Spleen (tissue), 11 donors: ENCODE data around the gene PDE3A. TPM values are rescaled to one million over a fixed set of nuclear protein-coding genes. Genes with fewer than 3 reads are reported as not detected.

Experiments used
- DNase-seq: peaks from one replicate; pipeline ENCODE4 v3.0.0-alpha.2; 2020
- H3K27ac ChIP-seq, 8 donors: fragments of 200-600 bp; sonication (generic) in 7 of 8; 1 replicate in 4 of 8; 2 replicates in 4 of 8; pipeline versions ENCODE4 v1.5.0 to v1.8.0; 2016 to 2021; ENCODE audit warnings: inconsistent platforms in 4 of 8, mild to moderate bottlenecking in 4 of 8, moderate library complexity in 1 of 8
- H3K27me3 ChIP-seq, 7 donors: fragments of 200-600 bp; sonication (generic) in 6 of 7; replicated peaks in 1 of 7; 1 replicate in 4 of 7; 2 replicates in 3 of 7; pipeline versions ENCODE4 v1.5.0 to v1.8.0; 2016 to 2021; ENCODE audit warnings: inconsistent platforms in 3 of 7, mild to moderate bottlenecking in 1 of 7
- H3K36me3 ChIP-seq, 6 donors: fragments of 200-600 bp; sonication (generic) in 5 of 6; 1 replicate in 4 of 6; 2 replicates in 2 of 6; pipeline versions ENCODE4 v1.5.0 to v1.8.0; 2016 to 2021; ENCODE audit warnings: inconsistent platforms in 2 of 6
- H3K4me1 ChIP-seq, 6 donors: fragments of 200-600 bp; sonication (generic) in 5 of 6; 1 replicate in 3 of 6; 2 replicates in 3 of 6; pipeline versions ENCODE4 v1.5.0 to v1.8.0; 2016 to 2021; ENCODE audit warnings: inconsistent platforms in 3 of 6
- H3K4me3 ChIP-seq, 8 donors: fragments of 200-600 bp; sonication (generic) in 7 of 8; 1 replicate in 4 of 8; 2 replicates in 4 of 8; pipeline versions ENCODE4 v1.5.0 to v1.8.0; 2016 to 2021; ENCODE audit warnings: inconsistent platforms in 4 of 8, mild to moderate bottlenecking in 4 of 8, moderate library complexity in 2 of 8
- H3K9me3 ChIP-seq, 8 donors: fragments of 200-600 bp; sonication (generic) in 7 of 8; 1 replicate in 4 of 8; 2 replicates in 4 of 8; pipeline versions ENCODE4 v1.5.0 to v1.8.0; 2016 to 2021; ENCODE audit warnings: inconsistent platforms in 4 of 8
- CTCF ChIP-seq, 11 experiments: fragments of 200-600 bp in 7 of 11; fragments of 450-650 bp in 4 of 11; sonication (generic) in 4 of 11; IDR thresholded peaks in 8 of 11; conservative IDR thresholded peaks in 3 of 11; 1 replicate in 7 of 11; 2 replicates in 4 of 11; pipeline versions ENCODE4 v1.4.0 to v1.8.0; 2016 to 2021; ENCODE audit warnings: antibody characterized with exemption in 11 of 11, inconsistent platforms in 4 of 11, mild to moderate bottlenecking in 1 of 11
- POLR2A ChIP-seq, 3 donors: fragments of 450-650 bp; IDR thresholded peaks; one replicate each; pipeline ENCODE4 v1.5.1; 2017; ENCODE audit warnings: antibody characterized with exemption in 3 of 3, mild to moderate bottlenecking in 1 of 3
- POLR2AphosphoS5 ChIP-seq, 3 donors: sonication (generic); formaldehyde crosslinking; IDR thresholded peaks; one replicate each; pipeline ENCODE4 v1.5.1; 2017; ENCODE audit warnings: antibody characterized with exemption in 3 of 3
- WGBS, 5 donors: extraction: QIAGEN DNeasy Blood & Tissue Kit in 3 of 5; methylation state at CpG; one replicate each; pipeline versions ENCODE4 v1.1.5 to v1.1.7; 2013 to 2018; 5-methylcytosine and 5-hydroxymethylcytosine counted together
- intact Hi-C: fragments of 100-400 bp; cut with DNase I; formaldehyde crosslinking; loops from one replicate; pipeline ENCODE4 v1.15.0; 2023; ENCODE audit warnings: low total_unique reads
- polyA plus RNA-seq, 3 donors: library from polyadenylated mRNA; stranded (reverse); fragments of 200-250 nt; gene quantifications; one replicate each; pipeline ENCODE4 v1.2.1, GENCODE V29; 2013
- total RNA-seq, 7 donors: library from RNA; depleted of rRNA in 3 of 7; stranded (reverse); fragments of >200 nt in 3 of 7; fragmentation: NEBNext Ultra II Directional in 4 of 7; extraction: Animal tissue kit (Norgen Biotek cat#: 25700) in 4 of 7; gene quantifications; one replicate each; pipeline versions ENCODE4 v1.1.0 to v1.2.1, GENCODE V29; 2016 to 2021
- donor health status: healthy with polysubstance abuse.
- donor health status: DM: no; HTN: no; CAD: no; lungs with moderate emphysema.
- donor health status: DM: no; HTN: no; CAD: no.
- donor health status: Bipolar disorder and iron deficiency.
- donor health status: healthy.
- donor health status: DM: no; HTN: no; CAD: no.
- donor health status: DM: yes; HTN: yes; CAD: no.

The PDE3A gene
- total and polyA plus RNA-seq, 10 donors = 0.57 to 10.1 (median 7.5) TPM

GRCh38 chr12:20426191-20426590, 57.9 kb downstream of the PDE3A start:
- WGBS, 5 donors = 77 to 90% (median 81%) methylated on average over 5 of the region's 5 CpGs
- H3K4me3 ChIP-seq = no peak overlapping the region
- H3K36me3 ChIP-seq = no peaks in the 10 kb centered on the region
- H3K9me3 ChIP-seq = no peaks in the 10 kb centered on the region
- no peaks in the 10 kb centered on the region for H3K4me1 ChIP-seq
- no peak for TF ChIP-seq CTCF (IDR thresholded peaks at IDR 0.05 in 8 of 11, conservative IDR thresholded peaks at IDR 0.05 in 3 of 11)
- TF ChIP-seq POLR2AphosphoS5 (IDR thresholded peaks at IDR 0.05) = peak in 1 of 3 donors; percentile 38
- intact Hi-C loops = no loop called here
- H3K27ac ChIP-seq = peak overlapping the region in 1 of 8 donors; percentile 21
- H3K27me3 ChIP-seq = no peaks in the 10 kb centered on the region
- DNase-seq = no peak

GRCh38 chr12:20426957-20427356, 58.6 kb downstream of the PDE3A start:
- Histone ChIP-seq H3K27me3 (no peaks in the 10 kb centered on the region), H3K4me1 (no peaks in the 10 kb centered on the region), H3K9me3 (no peaks in the 10 kb centered on the region), H3K36me3 (no peaks in the 10 kb centered on the region), H3K4me3 (no peak overlapping the region), H3K27ac (peak overlapping the region in 1 of 8 donors; percentile 12)
- no peak for DNase-seq
- WGBS, 5 donors = 78 to 98% (median 96%) methylated on average over 3 of the region's 3 CpGs
- intact Hi-C loops = no loop called here
- TF ChIP-seq POLR2A (IDR thresholded peaks at IDR 0.05) (no peak), CTCF (IDR thresholded peaks at IDR 0.05 in 8 of 11, conservative IDR thresholded peaks at IDR 0.05 in 3 of 11) (no peak), POLR2AphosphoS5 (IDR thresholded peaks at IDR 0.05) (no peak)

GRCh38 chr12:20429852-20430251, 61.5 kb downstream of the PDE3A start:
- WGBS, 5 donors = 72 to 88% (median 83%) methylated on average over 2 of the region's 2 CpGs
- Histone ChIP-seq H3K27me3 (no peaks in the 10 kb centered on the region), H3K36me3 (no peaks in the 10 kb centered on the region), H3K4me3 (no peak overlapping the region), H3K4me1 (no peaks in the 10 kb centered on the region), H3K9me3 (no peaks in the 10 kb centered on the region), H3K27ac (no peak overlapping the region)
- DNase-seq = no peak
- intact Hi-C loops = no loop called here
- TF ChIP-seq CTCF (IDR thresholded peaks at IDR 0.05 in 8 of 11, conservative IDR thresholded peaks at IDR 0.05 in 3 of 11) (no peak), POLR2AphosphoS5 (IDR thresholded peaks at IDR 0.05) (no peak), POLR2A (IDR thresholded peaks at IDR 0.05) (no peak)

- TF ChIP-seq CTCF (IDR thresholded peaks at IDR 0.05 in 8 of 11, conservative IDR thresholded peaks at IDR 0.05 in 3 of 11) (no peak), POLR2A (IDR thresholded peaks at IDR 0.05) (no peak), POLR2AphosphoS5 (IDR thresholded peaks at IDR 0.05) (no peak)
- Histone ChIP-seq H3K27ac (no peak overlapping the region), H3K27me3 (no peaks in the 10 kb centered on the region), H3K9me3 (no peaks in the 10 kb centered on the region), H3K4me3 (no peak overlapping the region), H3K36me3 (no peaks in the 10 kb centered on the region), H3K4me1 (no peaks in the 10 kb centered on the region)
- intact Hi-C loops = no loop called here
- DNase-seq = no peak
- 64 to 90% (median 81%) methylated on average over 1 of the region's 1 CpG for WGBS, 5 donors
These were observed 64.0 kb downstream of the PDE3A start for GRCh38 chr12:20432290-20432689.
